Osteoblast (primary cell): ENCODE data around the gene JPH4. TPM values are rescaled to one million over a fixed set of nuclear protein-coding genes. Genes with fewer than 3 reads are reported as not detected.

ENCODE experiments used
- DNase-seq: peaks from one replicate; pipeline ENCODE4 v3.0.0; 2011; ENCODE audit warnings: low spot score, mixed read lengths; ENCODE audit not compliant: insufficient read length; ENCODE audit errors: missing footprints
- H2AFZ ChIP-seq: 2 replicates; pipeline ENCODE4 v1.6.0; 2011; ENCODE audit warnings: mild to moderate bottlenecking, low read length
- H3K27ac ChIP-seq: 2 replicates; pipeline ENCODE4 v1.5.1; 2011; ENCODE audit warnings: mild to moderate bottlenecking, low read depth, low read length, moderate library complexity
- H3K27me3 ChIP-seq: 2 replicates; pipeline ENCODE4 v1.6.0; 2012; ENCODE audit warnings: mild to moderate bottlenecking, control low read depth, inconsistent platforms, low read length, moderate library complexity; ENCODE audit not compliant: insufficient read depth
- H3K36me3 ChIP-seq: 2 replicates; pipeline ENCODE4 v1.5.1; 2011; ENCODE audit warnings: mild to moderate bottlenecking, low read length, control low read depth, moderate library complexity; ENCODE audit not compliant: insufficient read depth
- H3K4me1 ChIP-seq: 2 replicates; pipeline ENCODE4 v1.5.1; 2011; ENCODE audit warnings: mild to moderate bottlenecking, low read length, control low read depth, moderate library complexity; ENCODE audit not compliant: insufficient read depth
- H3K4me2 ChIP-seq: 2 replicates; pipeline ENCODE4 v1.6.0; 2011; ENCODE audit warnings: mild to moderate bottlenecking, low read length; ENCODE audit not compliant: insufficient read depth
- H3K4me3 ChIP-seq: fragments of 200-600 bp; sonication (generic); 3 replicates; pipeline ENCODE4 v1.5.1; 2012; ENCODE audit warnings: mild to moderate bottlenecking, low read length, inconsistent platforms; ENCODE audit not compliant: insufficient read depth
- H3K79me2 ChIP-seq: 2 replicates; pipeline ENCODE4 v1.6.0; 2012; ENCODE audit warnings: mild to moderate bottlenecking, low read length, control low read depth, inconsistent platforms; ENCODE audit not compliant: insufficient read depth
- H3K9me3 ChIP-seq: 2 replicates; pipeline ENCODE4 v1.5.1; 2011; ENCODE audit warnings: low read depth, low read length, control low read depth
- H4K20me1 ChIP-seq: 2 replicates; pipeline ENCODE4 v1.6.0; 2012; ENCODE audit warnings: mild to moderate bottlenecking, low read length, control low read depth; ENCODE audit not compliant: insufficient read depth
- total RNA-seq: library from RNA; depleted of rRNA; stranded (reverse); fragments of >200 nt; gene quantifications from 2 replicates; pipeline ENCODE4 v1.2.3, GENCODE V29; 2012
- TF ChIP-seq, protein P1 (sequence below): IDR thresholded peaks from 2 replicates; pipeline ENCODE4 v1.5.1; 2011; ENCODE audit warnings: mild to moderate bottlenecking, low read depth, low read length, moderate library complexity; ENCODE audit errors: extremely low read depth

JPH4 gene
- total RNA-seq, 1 donor: not detected

DNA sequence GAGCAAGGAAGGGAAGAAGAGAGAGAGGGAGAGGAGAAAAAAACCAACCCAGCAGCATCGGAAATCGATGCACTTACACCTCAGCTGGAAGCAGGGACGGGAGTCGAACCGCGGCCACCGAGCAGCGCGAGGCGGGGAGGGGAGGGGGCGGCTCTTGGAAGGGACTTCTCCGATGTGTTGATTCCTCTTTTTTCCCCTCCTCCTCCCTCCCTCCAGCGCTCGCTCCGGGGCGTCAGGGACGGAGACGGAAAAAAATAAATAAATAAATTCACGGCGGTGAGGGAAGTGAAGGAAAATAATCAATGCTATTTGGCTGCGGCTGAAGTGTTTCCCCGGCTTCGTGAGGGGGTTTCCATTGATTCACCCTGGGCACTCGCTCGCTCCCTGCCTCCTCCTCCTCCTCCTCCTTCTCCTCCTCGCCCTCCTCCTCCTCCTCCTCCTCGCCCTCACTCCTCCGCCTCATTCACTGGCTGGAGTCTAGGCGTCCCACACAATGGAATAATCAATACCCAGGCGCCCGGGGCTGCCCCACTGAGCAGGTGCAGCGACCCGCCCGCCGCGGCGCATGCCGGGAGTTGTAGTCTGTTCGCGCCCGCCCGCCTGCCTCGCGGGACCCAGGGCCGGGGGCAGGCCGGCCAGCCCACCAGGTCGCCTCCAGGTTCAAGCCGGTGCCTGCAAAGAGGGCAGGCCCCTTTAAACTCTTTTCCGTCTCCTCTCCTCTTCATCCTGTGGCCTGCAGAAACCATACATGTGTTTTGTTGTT, 27.1 kb downstream of the JPH4 start, which contains the start of gene ZFHX2:
Gene ZFHX2, minus strand, starts transcription at position 500 of the 763 bp plus-strand sequence. CDS start 16,440 bp downstream, outside the sequence.
- DNase-seq: peak; percentile 92
- Histone ChIP-seq H4K20me1 (no peaks in the 10 kb centered on the region), H3K27ac (peak within 1 kb of the TSS; percentile 48), H3K36me3 (no peaks in the 10 kb centered on the region), H2AFZ (peak within 1 kb of the TSS; percentile 94), H3K4me2 (peak within 1 kb of the TSS; percentile 90), H3K79me2 (peaks cover 4% of the 10 kb centered on the region), H3K27me3 (no peaks in the 10 kb centered on the region), H3K4me3 (peak within 1 kb of the TSS; percentile 83), H3K9me3 (no peaks in the 10 kb centered on the region), H3K4me1 (peaks cover 35% of the 10 kb centered on the region)
- TF ChIP-seq, protein P1, sequence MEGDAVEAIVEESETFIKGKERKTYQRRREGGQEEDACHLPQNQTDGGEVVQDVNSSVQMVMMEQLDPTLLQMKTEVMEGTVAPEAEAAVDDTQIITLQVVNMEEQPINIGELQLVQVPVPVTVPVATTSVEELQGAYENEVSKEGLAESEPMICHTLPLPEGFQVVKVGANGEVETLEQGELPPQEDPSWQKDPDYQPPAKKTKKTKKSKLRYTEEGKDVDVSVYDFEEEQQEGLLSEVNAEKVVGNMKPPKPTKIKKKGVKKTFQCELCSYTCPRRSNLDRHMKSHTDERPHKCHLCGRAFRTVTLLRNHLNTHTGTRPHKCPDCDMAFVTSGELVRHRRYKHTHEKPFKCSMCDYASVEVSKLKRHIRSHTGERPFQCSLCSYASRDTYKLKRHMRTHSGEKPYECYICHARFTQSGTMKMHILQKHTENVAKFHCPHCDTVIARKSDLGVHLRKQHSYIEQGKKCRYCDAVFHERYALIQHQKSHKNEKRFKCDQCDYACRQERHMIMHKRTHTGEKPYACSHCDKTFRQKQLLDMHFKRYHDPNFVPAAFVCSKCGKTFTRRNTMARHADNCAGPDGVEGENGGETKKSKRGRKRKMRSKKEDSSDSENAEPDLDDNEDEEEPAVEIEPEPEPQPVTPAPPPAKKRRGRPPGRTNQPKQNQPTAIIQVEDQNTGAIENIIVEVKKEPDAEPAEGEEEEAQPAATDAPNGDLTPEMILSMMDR: no peak

DNA sequence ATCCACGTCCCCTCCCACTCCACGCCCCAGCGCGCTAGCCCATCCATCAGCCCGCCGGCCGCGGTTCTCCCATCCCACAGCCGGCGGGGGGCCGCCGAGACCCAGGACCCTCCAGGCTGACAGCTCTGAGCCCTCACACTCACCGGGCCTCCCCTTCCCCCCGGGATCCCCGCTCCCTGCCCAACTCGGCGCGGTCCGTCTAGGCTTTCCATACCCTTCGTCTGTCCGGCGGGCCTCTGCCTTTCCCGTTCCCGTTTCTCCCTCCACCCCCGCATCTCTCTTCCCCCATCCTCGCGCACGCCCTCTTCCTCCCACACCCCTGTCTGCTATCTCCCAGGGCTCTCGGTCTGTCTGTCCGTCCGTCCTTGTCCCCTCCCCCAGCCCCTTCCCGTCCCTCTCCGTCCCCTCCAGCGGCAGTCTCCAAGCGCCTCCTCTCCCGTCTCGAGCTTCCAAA, 27.8 kb downstream of the JPH4 start:
- DNase-seq: no peak
- no peaks in the 10 kb centered on the region for H3K27me3 ChIP-seq

DNA sequence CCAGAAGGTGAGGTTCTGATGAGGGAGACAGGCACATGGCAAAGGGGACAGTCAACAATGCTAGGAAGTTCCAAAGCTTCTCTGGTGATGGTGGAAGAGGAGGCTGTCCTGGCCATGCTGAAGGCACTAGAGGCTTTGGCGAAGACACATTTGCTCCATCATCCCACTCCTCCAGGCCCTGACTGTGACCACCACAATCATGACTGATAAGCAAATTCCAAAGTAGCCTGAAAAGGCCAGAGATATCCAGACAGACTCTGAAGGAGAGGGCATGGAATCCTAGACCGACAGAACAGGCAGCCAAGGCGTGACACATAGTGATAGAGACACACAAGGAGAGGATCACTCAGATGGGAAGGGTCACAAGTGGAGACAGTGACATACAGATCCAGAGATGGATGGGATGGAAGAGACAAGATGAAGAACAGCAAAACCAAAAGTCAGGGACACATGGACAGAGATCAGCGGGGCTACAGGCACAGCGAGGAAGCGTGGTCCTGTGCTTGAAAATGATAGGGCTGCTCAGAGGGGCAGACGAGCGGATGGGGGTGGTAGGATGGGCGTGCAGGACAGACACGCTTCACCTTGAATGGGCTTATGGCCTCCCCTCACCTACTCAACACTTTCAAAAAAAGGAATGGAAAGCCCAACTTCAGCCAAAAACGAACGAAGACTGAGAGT, 28.3 kb downstream of the JPH4 start:
- H3K4me2 ChIP-seq: peak overlapping the region; percentile 90
- peak overlapping the region; percentile 7 for H3K27ac ChIP-seq
- H4K20me1 ChIP-seq: no peaks in the 10 kb centered on the region
- H3K27me3 ChIP-seq: no peaks in the 10 kb centered on the region
- peak; percentile 50 for DNase-seq
- H2AFZ ChIP-seq: peak overlapping the region; percentile 37
- TF ChIP-seq, protein P1: no peak
- no peaks in the 10 kb centered on the region for H3K36me3 ChIP-seq
- H3K79me2 ChIP-seq: no peaks in the 10 kb centered on the region
- H3K4me1 ChIP-seq: peaks cover 35% of the 10 kb centered on the region
- H3K9me3 ChIP-seq: no peaks in the 10 kb centered on the region
- H3K4me3 ChIP-seq: peak overlapping the region; percentile 83

More for the DNA sequence above, 27.8 kb downstream of the JPH4 start:
- Histone ChIP-seq H3K4me1 (peaks cover 34% of the 10 kb centered on the region), H3K4me2 (peak overlapping the region; percentile 90), H3K4me3 (peak overlapping the region; percentile 83), H3K36me3 (no peaks in the 10 kb centered on the region), H3K27ac (peak overlapping the region; percentile 48), H2AFZ (peak overlapping the region; percentile 94), H3K9me3 (no peaks in the 10 kb centered on the region), H3K79me2 (no peaks in the 10 kb centered on the region), H4K20me1 (no peaks in the 10 kb centered on the region)
- TF ChIP-seq, protein P1: no peak
